ENCODE data around the gene NDRG3. TPM values are rescaled to one million over a fixed set of nuclear protein-coding genes. Genes with fewer than 3 reads are reported as not detected.

The NDRG3 gene
- total RNA-seq, 3 donors from 2014 or later, result 18.7 to 24.7 (median 22.9) TPM

- intact Hi-C loops (cut with DNase I; ENCODE audit: low total_unique reads), result no loop called here
- no peaks in the 10 kb centered on the region for H3K4me1 ChIP-seq
- no peaks in the 10 kb centered on the region for H3K9me3 ChIP-seq
- peak overlapping the region; percentile 97 to 99 for H3K27ac ChIP-seq
- TF ChIP-seq, protein P1, sequence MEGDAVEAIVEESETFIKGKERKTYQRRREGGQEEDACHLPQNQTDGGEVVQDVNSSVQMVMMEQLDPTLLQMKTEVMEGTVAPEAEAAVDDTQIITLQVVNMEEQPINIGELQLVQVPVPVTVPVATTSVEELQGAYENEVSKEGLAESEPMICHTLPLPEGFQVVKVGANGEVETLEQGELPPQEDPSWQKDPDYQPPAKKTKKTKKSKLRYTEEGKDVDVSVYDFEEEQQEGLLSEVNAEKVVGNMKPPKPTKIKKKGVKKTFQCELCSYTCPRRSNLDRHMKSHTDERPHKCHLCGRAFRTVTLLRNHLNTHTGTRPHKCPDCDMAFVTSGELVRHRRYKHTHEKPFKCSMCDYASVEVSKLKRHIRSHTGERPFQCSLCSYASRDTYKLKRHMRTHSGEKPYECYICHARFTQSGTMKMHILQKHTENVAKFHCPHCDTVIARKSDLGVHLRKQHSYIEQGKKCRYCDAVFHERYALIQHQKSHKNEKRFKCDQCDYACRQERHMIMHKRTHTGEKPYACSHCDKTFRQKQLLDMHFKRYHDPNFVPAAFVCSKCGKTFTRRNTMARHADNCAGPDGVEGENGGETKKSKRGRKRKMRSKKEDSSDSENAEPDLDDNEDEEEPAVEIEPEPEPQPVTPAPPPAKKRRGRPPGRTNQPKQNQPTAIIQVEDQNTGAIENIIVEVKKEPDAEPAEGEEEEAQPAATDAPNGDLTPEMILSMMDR (IDR thresholded peaks at IDR 0.05), result no peak
- TF ChIP-seq POLR2A (IDR thresholded peaks at IDR 0.05), result no peak
- no peak for TF ChIP-seq POLR2AphosphoS5 (IDR thresholded peaks at IDR 0.05)
- no peak for DNase-seq (ENCODE audit: low spot score in 2 of 2)
- no peaks in the 10 kb centered on the region for H3K36me3 ChIP-seq
- no peak overlapping the region for H3K4me3 ChIP-seq
- no peaks in the 10 kb centered on the region for H3K27me3 ChIP-seq
These were observed 29.3 kb upstream of the NDRG3 start for GRCh38 chr20:36775196-36775595.

- H3K4me1 ChIP-seq, result no peaks in the 10 kb centered on the region
- intact Hi-C loops (cut with DNase I; ENCODE audit: low total_unique reads), result no loop called here
- peak; percentile 96 to 98 for DNase-seq (ENCODE audit: low spot score in 2 of 2)
- TF ChIP-seq POLR2A (IDR thresholded peaks at IDR 0.05) (peak; percentile 60), POLR2AphosphoS5 (IDR thresholded peaks at IDR 0.05) (peak; percentile 27 to 86 (median 46))
- TF ChIP-seq, protein P1 (IDR thresholded peaks at IDR 0.05), result peak in 1 of 3 donors; percentile 16
- no peaks in the 10 kb centered on the region for H3K9me3 ChIP-seq
- no peaks in the 10 kb centered on the region for H3K36me3 ChIP-seq
- H3K27ac ChIP-seq, result peak within 1 kb of the TSS; percentile 97 to 99
- H3K4me3 ChIP-seq, result peak within 1 kb of the TSS; percentile 62 to 89 (median 78)
- H3K27me3 ChIP-seq, result no peaks in the 10 kb centered on the region
These were observed 27.9 kb upstream of the NDRG3 start, which contains the start of gene DSN1 for GRCh38 chr20:36773597-36774390. DSN1 (minus strand) TSS chr20:36773763; CDS start chr20:36771458, 2,305 bp downstream.

DNA sequence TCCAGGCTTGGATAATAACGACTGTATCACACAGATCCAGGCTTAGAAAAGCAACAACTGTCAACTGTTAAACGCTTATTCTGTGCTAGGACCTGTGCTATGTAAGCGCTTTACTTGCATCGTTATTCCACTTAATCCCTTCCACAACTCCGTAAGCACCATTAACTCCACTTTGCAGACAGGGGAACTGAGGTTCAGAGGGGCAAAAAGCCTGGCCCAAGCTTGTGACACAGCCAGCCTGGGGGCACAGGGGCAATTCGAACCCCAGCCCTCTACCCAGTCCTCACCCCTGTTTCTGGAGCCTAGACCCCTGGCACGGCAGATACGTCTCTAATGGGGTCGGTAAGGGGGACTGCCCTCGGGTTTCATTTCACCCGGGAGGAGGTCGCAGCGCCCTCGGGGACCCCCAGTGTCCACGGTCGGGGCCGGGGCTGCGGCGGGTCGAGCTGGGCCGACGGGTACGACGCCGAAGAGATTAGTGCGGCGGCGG is 27.3 kb upstream of the NDRG3 start:
- intact Hi-C loops (cut with DNase I; ENCODE audit: low total_unique reads), result no loop called here
- no peaks in the 10 kb centered on the region for H3K36me3 ChIP-seq
- no peak for DNase-seq (ENCODE audit: low spot score in 2 of 2)
- H3K4me1 ChIP-seq, result no peaks in the 10 kb centered on the region
- TF ChIP-seq, protein P1 (IDR thresholded peaks at IDR 0.05), result no peak
- no peak for TF ChIP-seq POLR2AphosphoS5 (IDR thresholded peaks at IDR 0.05)
- TF ChIP-seq POLR2A (IDR thresholded peaks at IDR 0.05), result no peak
- H3K4me3 ChIP-seq, result peak overlapping the region; percentile 62 to 89 (median 78)
- no peaks in the 10 kb centered on the region for H3K27me3 ChIP-seq
- H3K9me3 ChIP-seq, result no peaks in the 10 kb centered on the region
- peak overlapping the region; percentile 97 to 99 for H3K27ac ChIP-seq

DNA sequence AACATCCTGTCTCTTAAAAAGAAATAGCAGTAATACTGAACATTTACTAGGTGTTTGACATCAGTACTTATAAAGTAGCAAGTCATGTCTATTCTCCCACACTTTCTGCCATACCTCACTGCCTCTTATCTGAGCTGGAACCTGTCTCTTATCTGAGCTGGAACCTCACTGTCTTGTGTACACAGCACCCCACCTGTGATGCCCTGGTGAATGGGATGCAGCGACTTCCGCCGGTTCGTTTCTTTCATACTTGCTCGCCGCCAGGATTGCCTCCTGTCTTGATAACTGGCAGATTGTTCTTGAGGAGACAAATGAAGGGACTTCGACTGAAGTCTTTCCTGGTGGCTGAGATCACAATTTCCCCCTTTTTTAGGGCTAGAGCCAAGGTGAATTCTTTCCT is 24.8 kb upstream of the NDRG3 start:
- Histone ChIP-seq H3K4me1 (no peaks in the 10 kb centered on the region), H3K36me3 (no peaks in the 10 kb centered on the region), H3K4me3 (no peak overlapping the region), H3K27ac (no peak overlapping the region), H3K9me3 (no peaks in the 10 kb centered on the region), H3K27me3 (no peaks in the 10 kb centered on the region)
- intact Hi-C loops (cut with DNase I; ENCODE audit: low total_unique reads), result no loop called here
- DNase-seq (ENCODE audit: low spot score in 2 of 2), result no peak
- TF ChIP-seq POLR2AphosphoS5 (IDR thresholded peaks at IDR 0.05) (no peak), POLR2A (IDR thresholded peaks at IDR 0.05) (no peak)
- TF ChIP-seq, protein P1 (IDR thresholded peaks at IDR 0.05), result no peak

- Histone ChIP-seq H3K4me1 (no peaks in the 10 kb centered on the region), H3K9me3 (no peaks in the 10 kb centered on the region), H3K27me3 (no peaks in the 10 kb centered on the region), H3K4me3 (no peak overlapping the region), H3K36me3 (no peaks in the 10 kb centered on the region), H3K27ac (peak overlapping the region; percentile 79 to 81)
- intact Hi-C loops (cut with DNase I; ENCODE audit: low total_unique reads), result no loop called here
- TF ChIP-seq POLR2A (IDR thresholded peaks at IDR 0.05), result no peak
- TF ChIP-seq, protein P1 (IDR thresholded peaks at IDR 0.05), result no peak
- TF ChIP-seq POLR2AphosphoS5 (IDR thresholded peaks at IDR 0.05), result no peak
- DNase-seq (ENCODE audit: low spot score in 2 of 2), result no peak
These were observed 23.0 kb upstream of the NDRG3 start for GRCh38 chr20:36768768-36769430.
